ENCODE data around the gene PSMC6.

Gene PSMC6

GRCh38 chr14:52706724-52707706, at the start of gene PSMC6:
Gene PSMC6 (plus strand): TSS chr14:52707200. CDS start chr14:52707220, 20 bp downstream.
- peak within 1 kb of the TSS; percentile 77 for H3K27ac ChIP-seq (ENCODE audit: low read length)
- H3K36me3 ChIP-seq (ENCODE audit: insufficient read depth, low read depth, low read length) = peaks cover 38% of the 10 kb centered on the region
- peak within 1 kb of the TSS; percentile 96 for H3K9ac ChIP-seq (ENCODE audit: low read depth, low read length)
- H3K4me1 ChIP-seq (ENCODE audit: insufficient read depth, low read length) = peaks cover 9% of the 10 kb centered on the region; the same call in 1 of the 2 replicates
- H3K4me3 ChIP-seq (ENCODE audit: low read length) = peak within 1 kb of the TSS; percentile 95
- H3K27me3 ChIP-seq (ENCODE audit: insufficient read depth, low read length) = no peaks in the 10 kb centered on the region
- H3K9me3 ChIP-seq (ENCODE audit: insufficient read depth, low read depth, low read length) = no peaks in the 10 kb centered on the region

DNA sequence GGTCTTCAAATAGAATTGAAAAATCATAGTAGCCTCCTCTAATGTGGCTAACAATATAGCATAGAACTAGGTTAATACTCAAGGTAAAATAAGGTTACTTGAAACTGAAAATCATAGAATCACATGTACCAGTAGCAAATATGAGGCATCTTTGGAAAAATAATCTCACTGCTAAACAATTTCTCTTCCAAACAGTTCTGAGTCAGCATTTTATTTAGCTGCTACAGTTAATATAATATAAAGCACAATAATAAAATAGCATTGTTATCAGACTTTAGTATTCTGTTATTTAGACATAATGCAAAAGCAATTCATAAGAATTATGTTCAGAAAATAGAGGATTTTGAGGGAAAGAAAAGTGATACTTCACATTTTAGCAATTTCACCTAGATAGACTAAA, 46.7 kb upstream of the PSMC6 start:
- no peaks in the 10 kb centered on the region for H3K27me3 ChIP-seq (ENCODE audit: insufficient read depth, low read length)

GRCh38 chr14:52660832-52661231, 46.2 kb upstream of the PSMC6 start:
- Histone ChIP-seq H3K36me3 (ENCODE audit: insufficient read depth, low read depth, low read length) (peaks cover 9% of the 10 kb centered on the region; the same call in 1 of the 2 replicates), H3K4me1 (ENCODE audit: insufficient read depth, low read length) (no peaks in the 10 kb centered on the region; the same call in 1 of the 2 replicates)

More for the DNA sequence above, 46.7 kb upstream of the PSMC6 start:
- H3K4me1 ChIP-seq (ENCODE audit: insufficient read depth, low read length) = no peaks in the 10 kb centered on the region; the same call in 1 of the 2 replicates
- H3K9me3 ChIP-seq (ENCODE audit: insufficient read depth, low read depth, low read length) = no peaks in the 10 kb centered on the region
- no peak overlapping the region for H3K4me3 ChIP-seq (ENCODE audit: low read length)
- peaks cover 9% of the 10 kb centered on the region; the same call in 1 of the 2 replicates for H3K36me3 ChIP-seq (ENCODE audit: insufficient read depth, low read depth, low read length)
- no peak overlapping the region for H3K9ac ChIP-seq (ENCODE audit: low read depth, low read length)
- H3K27ac ChIP-seq (ENCODE audit: low read length) = no peak overlapping the region

GRCh38 chr14:52661314-52661713, 45.7 kb upstream of the PSMC6 start:
- H3K9ac ChIP-seq (ENCODE audit: low read depth, low read length) = no peak overlapping the region
- no peaks in the 10 kb centered on the region for H3K9me3 ChIP-seq (ENCODE audit: insufficient read depth, low read depth, low read length)
- H3K27ac ChIP-seq (ENCODE audit: low read length) = no peak overlapping the region
- H3K27me3 ChIP-seq (ENCODE audit: insufficient read depth, low read length) = no peaks in the 10 kb centered on the region
- no peak overlapping the region for H3K4me3 ChIP-seq (ENCODE audit: low read length)
- peaks cover 9% of the 10 kb centered on the region; the same call in 1 of the 2 replicates for H3K36me3 ChIP-seq (ENCODE audit: insufficient read depth, low read depth, low read length)
- H3K4me1 ChIP-seq (ENCODE audit: insufficient read depth, low read length) = no peaks in the 10 kb centered on the region; the same call in 1 of the 2 replicates

More at GRCh38 chr14:52660832-52661231, 46.2 kb upstream of the PSMC6 start:
- Histone ChIP-seq H3K27me3 (ENCODE audit: insufficient read depth, low read length) (no peaks in the 10 kb centered on the region), H3K9me3 (ENCODE audit: insufficient read depth, low read depth, low read length) (no peaks in the 10 kb centered on the region), H3K9ac (ENCODE audit: low read depth, low read length) (no peak overlapping the region), H3K27ac (ENCODE audit: low read length) (no peak overlapping the region), H3K4me3 (ENCODE audit: low read length) (no peak overlapping the region)

- H3K9me3 ChIP-seq (ENCODE audit: insufficient read depth, low read depth, low read length) = no peaks in the 10 kb centered on the region
- H3K36me3 ChIP-seq (ENCODE audit: insufficient read depth, low read depth, low read length) = no peaks in the 10 kb centered on the region
- no peaks in the 10 kb centered on the region; the same call in 1 of the 2 replicates for H3K4me1 ChIP-seq (ENCODE audit: insufficient read depth, low read length)
- no peak overlapping the region for H3K27ac ChIP-seq (ENCODE audit: low read length)
- H3K4me3 ChIP-seq (ENCODE audit: low read length) = no peak overlapping the region
- H3K27me3 ChIP-seq (ENCODE audit: insufficient read depth, low read length) = no peaks in the 10 kb centered on the region
- no peak overlapping the region for H3K9ac ChIP-seq (ENCODE audit: low read depth, low read length)
These were observed 43.1 kb upstream of the PSMC6 start for GRCh38 chr14:52663850-52664249.

DNA sequence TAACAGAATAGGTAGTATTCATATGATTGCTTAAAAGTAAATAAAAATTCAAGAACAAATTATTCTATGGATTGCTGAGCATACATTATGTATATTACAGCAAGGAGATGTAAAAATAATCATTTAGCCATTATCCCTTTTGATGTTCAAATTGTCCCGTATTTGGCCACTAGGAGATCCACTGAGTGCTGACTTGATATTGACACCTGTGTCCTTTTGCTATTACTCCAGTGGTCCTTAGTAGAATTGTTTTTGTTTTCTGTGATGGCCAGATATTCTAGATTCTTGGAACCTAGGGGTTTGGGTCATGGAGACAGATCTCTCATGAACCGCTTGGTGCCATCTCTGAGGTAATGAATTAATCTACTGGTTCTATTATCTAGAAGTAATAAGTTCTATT, 28.4 kb upstream of the PSMC6 start:
- H3K27ac ChIP-seq (ENCODE audit: low read length) = no peak overlapping the region
- peaks cover 11% of the 10 kb centered on the region; the same call in 1 of the 2 replicates for H3K36me3 ChIP-seq (ENCODE audit: insufficient read depth, low read depth, low read length)
- H3K9ac ChIP-seq (ENCODE audit: low read depth, low read length) = no peak overlapping the region
- no peaks in the 10 kb centered on the region for H3K9me3 ChIP-seq (ENCODE audit: insufficient read depth, low read depth, low read length)
- no peak overlapping the region for H3K4me3 ChIP-seq (ENCODE audit: low read length)
- H3K27me3 ChIP-seq (ENCODE audit: insufficient read depth, low read length) = no peaks in the 10 kb centered on the region
- no peaks in the 10 kb centered on the region for H3K4me1 ChIP-seq (ENCODE audit: insufficient read depth, low read length)

DNA sequence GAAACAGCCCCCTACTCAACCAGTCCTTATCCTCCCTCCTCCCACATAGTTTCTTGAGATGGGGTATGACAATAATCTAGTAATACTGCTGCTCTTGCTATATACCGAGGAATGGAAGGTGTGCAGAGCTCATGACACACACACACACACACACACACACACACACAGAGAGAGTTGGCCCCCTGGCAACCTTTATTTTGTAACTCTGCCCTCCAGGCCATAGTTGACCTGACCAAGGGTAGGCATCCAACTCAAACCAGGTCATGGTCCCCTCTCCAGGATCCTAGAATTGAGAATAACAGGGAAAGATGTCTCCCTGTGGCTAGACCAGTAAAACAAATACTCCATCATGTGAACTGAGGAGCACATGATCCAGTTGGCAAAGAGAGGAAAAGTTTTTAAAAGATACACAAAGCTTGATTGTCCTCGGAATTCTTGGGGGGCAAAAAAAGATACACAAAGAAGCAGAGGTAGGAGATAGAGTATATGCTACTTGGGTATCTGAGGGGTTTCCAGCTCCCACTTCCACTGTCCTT, 22.9 kb upstream of the PSMC6 start:
- Histone ChIP-seq H3K4me3 (ENCODE audit: low read length) (no peak overlapping the region), H3K9me3 (ENCODE audit: insufficient read depth, low read depth, low read length) (no peaks in the 10 kb centered on the region), H3K27ac (ENCODE audit: low read length) (no peak overlapping the region), H3K27me3 (ENCODE audit: insufficient read depth, low read length) (peaks cover 7% of the 10 kb centered on the region; the same call in 1 of the 2 replicates), H3K36me3 (ENCODE audit: insufficient read depth, low read depth, low read length) (no peaks in the 10 kb centered on the region), H3K4me1 (ENCODE audit: insufficient read depth, low read length) (peaks cover 7% of the 10 kb centered on the region; the same call in 1 of the 2 replicates), H3K9ac (ENCODE audit: low read depth, low read length) (no peak overlapping the region)

DNA sequence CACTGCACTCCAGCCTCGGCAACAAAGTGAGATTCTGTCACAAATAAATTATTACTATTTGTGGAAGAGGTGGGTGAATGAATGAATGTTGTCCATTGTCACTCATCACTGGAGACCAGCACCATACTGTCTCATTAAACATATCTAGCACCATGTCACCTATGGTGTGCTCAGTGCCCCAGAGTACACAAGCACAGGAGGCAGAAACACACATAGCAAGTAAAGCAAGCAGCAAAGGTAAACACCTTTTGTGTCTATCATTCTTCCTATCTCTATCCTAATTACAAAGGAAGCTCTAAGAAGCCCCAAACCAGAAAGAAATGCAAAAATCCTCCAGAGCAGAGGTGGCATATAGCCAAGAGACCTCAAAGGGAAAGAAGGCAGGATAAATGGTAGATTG, 20.8 kb upstream of the PSMC6 start:
- no peak overlapping the region for H3K27ac ChIP-seq (ENCODE audit: low read length)
- no peak overlapping the region for H3K9ac ChIP-seq (ENCODE audit: low read depth, low read length)
- peaks cover 7% of the 10 kb centered on the region; the same call in 1 of the 2 replicates for H3K4me1 ChIP-seq (ENCODE audit: insufficient read depth, low read length)
- no peaks in the 10 kb centered on the region for H3K36me3 ChIP-seq (ENCODE audit: insufficient read depth, low read depth, low read length)
- H3K4me3 ChIP-seq (ENCODE audit: low read length) = 0 out of 2 replicates have a peak overlapping the region, but pooled peaks have one; percentile 13
- no peaks in the 10 kb centered on the region for H3K9me3 ChIP-seq (ENCODE audit: insufficient read depth, low read depth, low read length)
- H3K27me3 ChIP-seq (ENCODE audit: insufficient read depth, low read length) = peaks cover 7% of the 10 kb centered on the region; the same call in 1 of the 2 replicates

- no peak overlapping the region for H3K4me3 ChIP-seq (ENCODE audit: low read length)
- H3K9ac ChIP-seq (ENCODE audit: low read depth, low read length) = no peak overlapping the region
- no peaks in the 10 kb centered on the region; the same call in 1 of the 2 replicates for H3K4me1 ChIP-seq (ENCODE audit: insufficient read depth, low read length)
- no peaks in the 10 kb centered on the region for H3K36me3 ChIP-seq (ENCODE audit: insufficient read depth, low read depth, low read length)
- H3K27me3 ChIP-seq (ENCODE audit: insufficient read depth, low read length) = peaks cover 24% of the 10 kb centered on the region
- H3K9me3 ChIP-seq (ENCODE audit: insufficient read depth, low read depth, low read length) = no peaks in the 10 kb centered on the region
- H3K27ac ChIP-seq (ENCODE audit: low read length) = no peak overlapping the region
These were observed 15.8 kb upstream of the PSMC6 start for GRCh38 chr14:52690983-52691760.

DNA sequence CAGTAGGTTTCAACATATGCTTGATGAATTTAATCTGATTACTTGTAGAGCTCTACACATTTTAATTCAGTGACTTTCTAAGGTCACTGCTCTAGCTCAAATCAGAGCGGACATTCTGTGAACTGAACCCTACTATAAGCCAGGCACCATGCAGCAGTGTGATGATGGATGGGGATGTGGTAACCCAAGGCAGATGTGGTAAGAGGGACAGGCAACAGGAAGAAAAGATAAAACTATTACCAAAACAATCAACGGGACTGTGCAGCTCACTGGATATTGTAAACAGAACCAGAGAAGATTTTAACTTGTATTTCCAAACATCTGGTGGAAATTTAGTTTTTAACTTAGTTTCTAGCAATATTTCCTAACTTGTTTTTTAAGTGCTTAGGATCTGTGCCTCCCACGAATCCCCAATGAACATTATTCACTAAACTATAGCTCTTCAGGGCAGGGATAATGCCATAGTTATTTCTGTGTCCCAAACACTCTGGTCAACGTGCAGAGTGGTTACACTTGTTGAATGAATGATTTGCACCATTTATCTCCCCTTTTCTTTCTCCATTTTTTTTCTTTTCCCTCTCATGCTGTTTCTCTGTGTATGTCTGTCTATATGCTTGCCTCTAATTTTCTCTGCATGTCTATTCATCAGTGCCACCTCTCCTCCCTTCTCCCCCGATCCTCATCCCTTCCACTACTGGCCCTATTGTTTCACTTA, 14.6 kb upstream of the PSMC6 start:
- Histone ChIP-seq H3K9me3 (ENCODE audit: insufficient read depth, low read depth, low read length) (no peaks in the 10 kb centered on the region), H3K9ac (ENCODE audit: low read depth, low read length) (no peak overlapping the region), H3K4me3 (ENCODE audit: low read length) (no peak overlapping the region), H3K4me1 (ENCODE audit: insufficient read depth, low read length) (no peaks in the 10 kb centered on the region; the same call in 1 of the 2 replicates), H3K27ac (ENCODE audit: low read length) (no peak overlapping the region), H3K36me3 (ENCODE audit: insufficient read depth, low read depth, low read length) (no peaks in the 10 kb centered on the region), H3K27me3 (ENCODE audit: insufficient read depth, low read length) (peaks cover 28% of the 10 kb centered on the region)

Measured in iPS-20b (cell line).